Measurements from ENCODE around the gene HDDC2.

The HDDC2 gene

GRCh38 chr6:125267806-125268523 is 33.8 kb downstream of the HDDC2 start:
- no peak for DNase-seq

- DNase-seq = no peak
Measured at GRCh38 chr6:125264476-125264875, 37.3 kb downstream of the HDDC2 start.

DNA sequence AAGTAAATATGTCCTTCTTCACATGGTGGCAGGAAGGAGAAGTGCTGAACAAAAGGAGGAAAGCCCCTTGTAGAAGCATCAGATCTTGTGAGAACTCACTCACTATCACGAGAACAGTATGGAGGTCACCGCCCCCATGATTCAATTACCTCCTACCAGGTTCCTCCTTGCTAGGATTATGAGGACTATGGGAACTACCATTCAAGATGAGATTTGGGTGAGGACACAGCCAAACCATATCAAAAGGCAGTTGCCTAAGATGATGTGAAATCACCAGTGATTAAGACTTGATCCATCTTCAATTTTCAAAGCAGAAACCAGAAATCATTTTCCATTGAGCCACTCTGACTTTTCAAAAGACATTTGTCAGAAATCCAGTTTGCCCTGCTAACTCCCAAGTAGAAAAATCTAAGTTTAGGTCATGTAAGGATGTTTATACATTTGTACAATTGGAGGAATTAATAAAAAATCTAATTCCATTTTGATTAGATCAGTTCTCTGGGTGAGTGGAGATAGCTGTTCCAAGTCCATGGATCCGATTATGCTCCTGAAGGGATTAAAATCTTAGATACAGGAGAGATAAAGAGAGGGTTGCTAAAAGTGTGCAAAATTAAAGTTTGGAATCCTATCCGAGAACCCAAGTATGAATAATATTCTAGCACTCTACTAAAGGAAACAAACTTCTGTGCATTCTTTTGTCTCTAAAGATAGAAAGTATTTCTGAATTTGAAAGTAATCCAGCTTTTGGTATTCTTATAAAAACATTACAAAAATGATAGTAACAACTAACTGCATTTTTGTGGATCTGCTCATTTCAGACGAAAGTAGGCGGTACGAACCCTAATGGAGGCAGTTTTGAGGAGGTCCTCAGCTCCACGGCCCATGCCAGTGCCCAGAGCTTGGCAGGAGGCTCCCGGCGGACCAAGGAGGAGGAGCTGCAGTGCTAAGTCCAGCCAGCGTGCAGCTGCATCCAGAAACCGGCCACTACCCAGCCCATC is 39.5 kb downstream of the HDDC2 start:
- no peak for DNase-seq

GRCh38 chr6:125259354-125259736 is 42.4 kb downstream of the HDDC2 start:
- DNase-seq = no peak

DNA sequence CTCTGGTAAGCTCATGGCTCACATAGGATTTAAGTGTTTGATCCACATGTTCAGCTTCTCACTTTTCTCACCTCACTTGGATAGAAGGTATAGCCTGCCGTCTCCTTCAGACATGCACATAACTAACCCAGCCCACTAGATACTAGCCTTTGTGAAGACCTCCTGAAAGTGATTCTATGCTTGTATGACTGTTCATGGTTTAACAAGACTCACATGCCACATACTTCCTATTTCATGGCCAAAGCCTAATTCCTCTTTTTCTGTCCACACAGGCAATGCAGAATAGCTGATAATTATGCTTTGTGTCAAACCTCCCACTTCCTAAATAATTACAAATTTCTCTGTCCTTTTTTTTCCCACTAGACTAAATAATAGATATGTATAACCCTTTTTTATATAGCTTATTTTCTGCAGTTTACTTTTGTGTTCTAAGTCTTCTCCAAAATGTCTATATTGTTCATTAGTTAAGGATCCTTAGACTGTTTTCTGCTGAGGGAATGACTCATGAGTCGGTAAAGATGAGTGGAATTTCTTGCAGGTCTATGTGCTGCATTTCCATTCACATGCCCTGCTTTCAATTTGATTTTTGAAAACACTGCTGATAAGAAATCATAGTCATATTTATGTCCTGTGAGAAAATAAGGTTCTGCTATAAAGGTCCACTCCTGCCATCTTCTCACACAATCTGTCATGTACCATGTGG is 43.0 kb downstream of the HDDC2 start:
- DNase-seq = no peak

DNA sequence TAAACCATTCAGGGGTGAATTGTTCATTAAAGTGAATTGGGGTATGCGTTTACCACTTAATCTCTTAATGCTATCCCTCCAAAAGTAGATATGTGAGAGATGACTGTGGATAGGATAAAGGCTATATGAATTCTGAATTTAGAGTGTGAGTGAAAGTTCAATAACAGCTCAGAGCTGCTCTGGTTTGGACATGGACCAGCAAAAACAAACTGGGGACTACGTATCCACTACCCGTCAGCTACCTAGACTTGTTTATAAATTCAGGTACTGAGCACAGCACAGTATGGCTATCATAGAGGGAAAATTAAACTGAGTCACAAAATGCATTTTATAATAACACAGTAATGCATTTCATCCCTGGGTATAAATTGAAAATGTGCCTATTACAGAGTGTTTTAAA is 44.4 kb downstream of the HDDC2 start:
- DNase-seq = no peak

GRCh38 chr6:125255201-125255600 is 46.6 kb downstream of the HDDC2 start:
- DNase-seq = no peak

DNA sequence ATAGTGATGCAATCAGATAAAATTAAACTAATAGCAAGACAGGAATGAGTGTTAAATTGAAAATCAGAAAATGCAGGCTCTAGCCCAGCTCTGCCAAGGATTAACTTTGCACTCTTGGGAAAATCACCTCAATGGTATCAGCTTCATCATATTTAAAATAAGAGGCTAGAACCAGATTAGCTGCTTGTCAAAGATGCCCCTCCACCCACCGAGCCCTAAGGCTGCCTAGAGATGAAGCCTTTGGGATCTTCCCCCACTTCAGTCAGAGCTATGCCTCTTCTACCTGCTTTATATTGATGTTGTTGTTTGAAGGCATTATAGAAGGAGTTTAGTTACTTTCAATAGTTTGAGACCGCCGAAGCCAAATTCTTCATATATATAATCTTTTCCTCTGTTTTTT is 47.4 kb downstream of the HDDC2 start:
- DNase-seq = no peak

- no peak for DNase-seq
Measured at GRCh38 chr6:125253881-125254280, 47.9 kb downstream of the HDDC2 start.

DNA sequence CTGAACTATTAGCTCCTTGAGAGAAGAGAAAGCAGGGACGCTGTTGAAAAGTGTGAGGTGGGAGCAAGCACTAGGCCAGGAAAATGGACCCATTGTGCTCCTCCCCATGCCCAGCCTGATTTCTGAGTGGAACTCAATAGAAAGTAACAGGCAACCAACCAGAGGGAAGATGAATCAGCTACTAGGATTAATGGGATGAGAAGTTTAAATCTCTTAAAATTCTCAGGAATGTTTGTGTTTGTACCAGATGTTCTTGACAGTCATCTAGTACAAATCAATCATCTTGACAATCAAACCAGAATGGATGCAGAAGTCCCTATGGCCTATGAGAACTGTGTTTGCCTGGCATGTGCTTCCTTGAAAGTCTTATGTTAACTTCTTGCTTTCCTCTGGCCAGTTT is 48.9 kb downstream of the HDDC2 start:
- no peak for DNase-seq

GRCh38 chr6:125251516-125252220 is 50.1 kb downstream of the HDDC2 start:
- DNase-seq = no peak

GRCh38 chr6:125250511-125250910 is 51.3 kb downstream of the HDDC2 start:
- DNase-seq = no peak

- DNase-seq = no peak
Measured at GRCh38 chr6:125248136-125248535, 53.6 kb downstream of the HDDC2 start.

- no peak for DNase-seq
Measured at GRCh38 chr6:125246566-125246965, 55.2 kb downstream of the HDDC2 start.

DNA sequence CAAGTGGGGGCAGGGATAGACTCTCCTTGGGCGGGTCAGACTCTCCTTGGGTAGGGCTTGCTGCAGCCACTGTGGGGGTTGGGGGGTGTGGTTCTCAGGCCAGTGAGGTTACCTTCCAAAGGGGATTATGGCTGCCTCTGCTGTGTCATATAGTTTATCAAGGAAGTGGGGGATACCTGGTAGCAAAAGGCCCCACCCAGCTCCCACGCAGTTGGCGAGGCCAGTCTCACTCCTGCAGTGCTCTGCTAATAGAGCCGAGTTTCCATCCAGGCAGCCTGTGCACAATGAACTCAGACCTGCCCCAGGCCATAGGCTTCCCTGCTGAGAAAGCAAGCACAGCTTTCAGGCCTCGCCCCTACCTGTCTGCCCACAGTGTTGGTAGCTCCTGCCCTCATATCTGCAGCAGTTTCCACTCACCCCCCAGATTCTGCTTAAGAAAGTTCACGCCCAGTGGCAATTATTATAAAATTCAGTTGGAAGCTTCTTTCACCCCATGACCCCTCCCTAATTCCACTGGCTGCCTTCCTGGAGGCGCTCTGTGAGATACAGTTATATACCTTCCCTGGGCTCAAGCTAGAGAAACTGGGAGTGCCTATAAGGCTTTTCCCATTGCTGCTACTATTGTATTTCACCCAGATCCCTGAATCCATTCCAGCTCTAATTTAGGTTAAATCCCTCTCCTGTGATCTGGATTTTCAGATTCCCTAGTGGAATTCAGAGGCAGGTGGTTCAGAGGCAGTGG is 56.1 kb downstream of the HDDC2 start:
- no peak for DNase-seq

GRCh38 chr6:125245109-125245508 is 56.7 kb downstream of the HDDC2 start:
- DNase-seq = no peak

DNA sequence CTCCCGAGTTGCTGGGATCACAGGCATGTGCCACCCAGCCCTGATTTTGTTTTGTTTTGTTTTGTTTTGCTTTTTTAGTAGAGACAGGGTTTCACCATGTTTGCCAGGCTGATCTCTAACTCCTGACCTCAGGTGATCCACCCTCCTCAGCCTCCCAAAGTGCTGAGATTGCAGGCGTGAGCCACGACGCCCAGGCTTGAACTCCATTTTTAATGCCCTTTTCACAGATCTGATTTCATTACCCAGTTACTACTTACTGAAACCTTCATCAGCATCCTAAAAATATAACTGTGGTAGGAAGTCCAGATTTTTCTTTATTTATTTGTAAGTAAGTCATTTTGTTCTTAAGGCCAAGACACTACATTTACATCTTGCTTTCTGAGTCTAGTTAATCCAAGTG is 64.0 kb downstream of the HDDC2 start:
- DNase-seq = no peak

GRCh38 chr6:125236536-125237327 is 65.0 kb downstream of the HDDC2 start:
- DNase-seq = no peak

DNA sequence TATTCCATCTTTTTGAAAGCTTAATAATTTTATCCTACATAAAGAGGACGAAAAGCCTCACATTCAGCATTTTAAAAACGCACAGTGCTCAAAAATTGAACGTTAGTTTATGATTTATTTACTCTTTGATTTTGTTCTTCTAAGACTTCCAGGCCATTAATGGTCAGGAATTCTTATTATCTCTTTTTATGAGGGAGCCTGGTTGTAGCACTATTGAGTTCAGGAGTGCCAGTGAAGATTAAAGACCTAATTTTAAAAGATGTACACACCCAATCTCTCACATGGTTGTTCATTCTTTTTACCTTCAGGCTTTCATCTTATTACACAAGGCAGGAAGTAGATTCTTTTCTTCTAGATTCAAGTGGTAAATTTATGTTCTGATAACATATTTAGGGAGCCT is 68.6 kb downstream of the HDDC2 start:
- no peak for DNase-seq

- no peak for DNase-seq
Measured at GRCh38 chr6:125232466-125232865, 69.3 kb downstream of the HDDC2 start.
